ENCODE data around the gene EED.

DNA sequence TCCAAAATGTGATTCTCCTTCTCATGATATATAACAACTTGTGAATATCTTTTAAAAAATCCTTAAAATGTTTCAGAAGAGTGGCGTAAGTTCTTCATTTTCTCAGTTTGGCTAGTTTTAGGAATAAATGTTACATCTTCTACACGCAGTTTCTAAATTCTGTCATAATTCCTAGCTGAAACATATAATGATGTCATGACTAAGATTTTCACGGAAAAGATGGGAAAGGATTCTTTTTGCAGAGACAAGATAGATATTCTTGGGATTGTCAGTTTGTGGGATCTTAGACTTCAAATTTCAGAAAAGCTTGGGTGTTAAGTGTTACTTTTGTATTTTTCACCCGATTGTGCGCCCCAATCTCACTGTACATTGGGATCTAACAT lies 1.7 kb downstream of the EED start:
- TF ChIP-seq, protein P1, sequence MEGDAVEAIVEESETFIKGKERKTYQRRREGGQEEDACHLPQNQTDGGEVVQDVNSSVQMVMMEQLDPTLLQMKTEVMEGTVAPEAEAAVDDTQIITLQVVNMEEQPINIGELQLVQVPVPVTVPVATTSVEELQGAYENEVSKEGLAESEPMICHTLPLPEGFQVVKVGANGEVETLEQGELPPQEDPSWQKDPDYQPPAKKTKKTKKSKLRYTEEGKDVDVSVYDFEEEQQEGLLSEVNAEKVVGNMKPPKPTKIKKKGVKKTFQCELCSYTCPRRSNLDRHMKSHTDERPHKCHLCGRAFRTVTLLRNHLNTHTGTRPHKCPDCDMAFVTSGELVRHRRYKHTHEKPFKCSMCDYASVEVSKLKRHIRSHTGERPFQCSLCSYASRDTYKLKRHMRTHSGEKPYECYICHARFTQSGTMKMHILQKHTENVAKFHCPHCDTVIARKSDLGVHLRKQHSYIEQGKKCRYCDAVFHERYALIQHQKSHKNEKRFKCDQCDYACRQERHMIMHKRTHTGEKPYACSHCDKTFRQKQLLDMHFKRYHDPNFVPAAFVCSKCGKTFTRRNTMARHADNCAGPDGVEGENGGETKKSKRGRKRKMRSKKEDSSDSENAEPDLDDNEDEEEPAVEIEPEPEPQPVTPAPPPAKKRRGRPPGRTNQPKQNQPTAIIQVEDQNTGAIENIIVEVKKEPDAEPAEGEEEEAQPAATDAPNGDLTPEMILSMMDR (IDR thresholded peaks at IDR 0.05), result no peak
- TF ChIP-seq POLR2A (IDR thresholded peaks at IDR 0.05), result no peak
- no peak for TF ChIP-seq POLR2AphosphoS5 (IDR thresholded peaks at IDR 0.05; ENCODE audit: insufficient read depth in 1 of 2, low read depth in 1 of 2)

Measured in vagina (tissue), 2 donors.